GM18951 (cell line): ENCODE results near the gene BTLA.
"Not testable (repeated sequence)": the region's sequence is repeated elsewhere in the genome, so short reads cannot be mapped to it uniquely, and the experiment has no call there.

Experiments used
- POLR2A ChIP-seq: IDR thresholded peaks from 4 replicates; pipeline ENCODE4 v1.6.1; 2011; ENCODE audit warnings: mild to moderate bottlenecking; ENCODE audit not compliant: insufficient read length, insufficient read depth; ENCODE audit errors: extremely low read depth
- in situ Hi-C: fragments of 300-500 bp; cut with MboI; formaldehyde crosslinking; loops from one replicate; pipeline ENCODE4 v1.12.0; 2022; ENCODE audit warnings: low sequenced_read_pairs, mixed read lengths, inconsistent platforms; ENCODE audit not compliant: unreplicated experiment

BTLA gene

GRCh38 chr3:112481302-112481721, 18.0 kb downstream of the BTLA start:
- TF ChIP-seq POLR2A: no peak
- in situ Hi-C loops: no loop called here

GRCh38 chr3:112477891-112478290, 21.4 kb downstream of the BTLA start:
- in situ Hi-C loops: no loop called here
- TF ChIP-seq POLR2A: no peak

DNA sequence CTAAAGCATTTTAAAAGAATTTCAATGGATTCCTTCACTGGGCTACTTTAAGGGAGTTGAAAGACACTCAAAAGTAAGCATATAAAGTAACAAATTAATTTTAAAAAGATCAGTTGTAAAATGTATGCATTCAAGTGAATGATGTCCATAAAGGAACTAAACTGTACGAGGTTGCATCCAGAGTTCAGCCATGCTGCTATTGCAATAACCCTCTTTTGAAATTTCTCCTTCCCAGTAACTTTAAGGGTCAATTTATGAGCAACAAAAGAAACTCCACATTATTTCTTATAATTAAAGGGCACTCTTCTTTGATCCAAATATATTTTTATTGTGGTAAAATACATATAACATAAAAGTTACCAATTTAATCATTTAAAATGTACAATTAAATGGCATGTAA, 22.9 kb downstream of the BTLA start:
- no peak for TF ChIP-seq POLR2A
- in situ Hi-C loops: no loop called here

DNA sequence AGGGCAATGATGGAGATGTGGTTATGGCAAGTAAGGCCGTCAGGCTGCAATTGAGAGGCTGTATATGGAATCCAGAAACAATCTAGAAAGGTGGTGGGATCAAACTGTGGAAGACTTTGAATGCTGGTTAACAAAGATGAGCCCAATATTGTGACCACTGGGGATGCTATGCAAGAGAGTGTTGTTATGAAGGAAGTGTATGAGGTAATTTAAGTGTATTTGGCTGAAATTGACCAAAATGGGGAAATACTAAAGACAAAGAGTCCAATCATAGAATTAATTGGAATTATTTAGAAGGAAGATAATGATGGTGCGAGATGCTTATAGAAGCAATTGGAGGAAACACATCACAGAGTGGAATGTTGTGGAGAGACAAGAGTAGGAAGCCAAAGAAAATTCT, 24.5 kb downstream of the BTLA start:
- in situ Hi-C loops: no loop called here

GRCh38 chr3:112472691-112473090, 26.6 kb downstream of the BTLA start:
- no peak for TF ChIP-seq POLR2A
- in situ Hi-C loops: no loop called here

More for the DNA sequence above, 24.5 kb downstream of the BTLA start:
- TF ChIP-seq POLR2A: no peak

DNA sequence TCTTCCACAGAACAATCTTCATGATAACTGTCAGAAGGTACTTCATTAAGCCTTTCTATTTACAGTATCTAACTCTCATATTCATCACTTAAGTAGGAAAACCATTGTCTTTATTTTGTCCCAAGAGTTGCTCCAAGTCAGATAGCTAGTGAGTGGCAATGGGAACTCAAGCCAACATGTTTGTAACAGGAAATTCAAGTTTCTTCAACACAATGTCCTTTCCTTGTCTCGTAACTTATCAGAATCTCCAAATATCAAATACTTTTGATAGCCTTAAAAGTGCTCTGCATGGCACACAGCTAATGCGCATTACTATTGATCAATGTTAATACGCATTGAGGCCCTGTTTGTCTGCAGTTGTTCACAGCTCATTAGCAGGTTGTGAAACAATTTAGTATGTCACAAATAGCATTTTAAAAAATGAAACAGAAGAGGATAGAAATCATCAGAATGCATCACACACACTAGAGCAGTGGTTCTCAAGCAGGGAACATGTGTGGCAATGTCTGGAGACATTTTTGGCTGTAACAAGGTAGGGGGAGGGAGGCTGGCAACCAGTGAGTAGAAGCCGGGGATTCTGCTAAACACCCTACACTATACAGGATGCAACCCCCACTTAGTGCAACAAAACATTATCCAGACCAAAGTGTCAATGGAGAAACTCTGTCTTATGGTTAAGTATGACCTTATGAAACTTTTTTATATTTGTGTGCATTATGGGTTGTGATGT, 27.5 kb downstream of the BTLA start:
- in situ Hi-C loops: no loop called here
- no peak for TF ChIP-seq POLR2A

DNA sequence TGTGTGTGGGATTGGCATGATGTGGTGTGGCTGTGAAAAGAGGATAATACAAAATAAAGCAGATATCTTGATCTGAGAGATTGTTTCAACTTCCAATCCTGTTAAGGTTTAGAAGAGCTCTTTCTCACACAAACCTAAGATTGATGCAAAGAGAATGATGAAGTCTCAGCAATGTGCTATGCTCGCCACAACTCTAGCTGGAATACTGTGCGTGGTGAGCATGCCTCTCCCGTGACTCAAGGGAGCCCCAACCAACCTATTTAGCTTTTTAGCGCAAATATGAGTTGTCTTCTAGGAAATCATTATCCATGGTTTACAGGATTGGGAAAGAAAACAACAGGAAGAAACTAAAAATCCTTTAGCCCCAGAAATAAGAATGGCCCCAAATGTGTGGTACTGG, 28.5 kb downstream of the BTLA start:
- in situ Hi-C loops: no loop called here
- no peak for TF ChIP-seq POLR2A

DNA sequence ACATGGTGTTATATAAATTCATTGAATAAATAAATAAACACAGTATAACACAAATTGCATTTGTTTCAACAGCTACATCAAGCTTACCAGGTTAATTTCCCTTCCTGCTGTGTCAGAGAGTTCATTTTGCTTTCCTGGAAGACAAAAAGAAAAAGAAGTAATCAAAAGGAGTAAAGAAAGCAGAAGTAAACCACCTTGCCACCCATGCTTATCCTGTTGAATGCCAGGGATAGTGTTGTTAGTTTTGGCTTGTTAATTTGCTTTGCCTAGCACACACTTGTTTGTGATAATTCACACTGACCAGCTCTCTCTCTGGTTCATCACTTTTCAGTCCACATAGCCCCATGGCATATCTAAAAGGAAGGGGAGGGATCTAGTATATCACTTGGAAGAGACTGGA, 29.6 kb downstream of the BTLA start:
- no peak for TF ChIP-seq POLR2A
- in situ Hi-C loops: no loop called here

GRCh38 chr3:112467539-112467938, 31.7 kb downstream of the BTLA start:
- no peak for TF ChIP-seq POLR2A
- in situ Hi-C loops: no loop called here

GRCh38 chr3:112466020-112466419, 33.3 kb downstream of the BTLA start:
- in situ Hi-C loops: no loop called here
- TF ChIP-seq POLR2A: no peak

DNA sequence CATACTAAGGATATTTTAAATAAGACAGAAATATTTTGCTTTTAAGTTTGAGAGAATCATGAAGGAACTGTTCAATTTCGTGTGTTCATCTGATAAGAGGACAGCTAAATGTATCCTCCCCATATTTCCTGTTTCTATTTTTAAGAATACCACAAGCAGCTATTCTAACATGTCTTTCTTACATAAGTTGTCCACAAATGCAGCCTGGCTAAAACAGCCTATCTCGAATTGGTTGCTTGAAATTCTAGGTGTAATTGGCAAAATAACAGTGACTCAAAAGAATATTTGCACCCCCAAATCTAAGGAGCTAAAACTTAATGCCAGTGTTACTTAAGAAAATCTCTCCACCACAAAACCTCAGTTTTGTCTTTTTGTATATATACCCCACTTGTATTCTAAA, 35.0 kb downstream of the BTLA start:
- in situ Hi-C loops: no loop called here
- TF ChIP-seq POLR2A: no peak

DNA sequence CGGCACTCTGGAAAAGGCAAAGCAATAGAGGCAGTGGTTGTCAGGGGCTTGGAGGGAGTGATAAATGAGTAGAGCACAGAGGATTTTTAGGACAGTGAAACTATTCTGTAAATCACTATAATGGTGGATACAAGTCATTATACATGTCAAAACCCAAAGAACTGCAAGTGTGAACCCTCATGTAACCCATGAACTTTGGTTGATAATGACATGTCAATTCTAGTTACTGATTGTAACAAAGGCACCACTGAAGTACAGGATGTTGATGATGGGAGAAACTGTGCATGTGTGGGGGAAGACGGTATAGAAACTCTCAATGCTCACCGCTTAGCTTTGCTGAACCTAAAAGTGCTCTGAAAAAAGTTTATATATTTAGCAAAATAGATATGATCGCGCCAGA, 36.0 kb downstream of the BTLA start:
- in situ Hi-C loops: no loop called here
- TF ChIP-seq POLR2A: no peak

GRCh38 chr3:112461787-112462186, 37.5 kb downstream of the BTLA start:
- in situ Hi-C loops: not testable (repeated sequence)

DNA sequence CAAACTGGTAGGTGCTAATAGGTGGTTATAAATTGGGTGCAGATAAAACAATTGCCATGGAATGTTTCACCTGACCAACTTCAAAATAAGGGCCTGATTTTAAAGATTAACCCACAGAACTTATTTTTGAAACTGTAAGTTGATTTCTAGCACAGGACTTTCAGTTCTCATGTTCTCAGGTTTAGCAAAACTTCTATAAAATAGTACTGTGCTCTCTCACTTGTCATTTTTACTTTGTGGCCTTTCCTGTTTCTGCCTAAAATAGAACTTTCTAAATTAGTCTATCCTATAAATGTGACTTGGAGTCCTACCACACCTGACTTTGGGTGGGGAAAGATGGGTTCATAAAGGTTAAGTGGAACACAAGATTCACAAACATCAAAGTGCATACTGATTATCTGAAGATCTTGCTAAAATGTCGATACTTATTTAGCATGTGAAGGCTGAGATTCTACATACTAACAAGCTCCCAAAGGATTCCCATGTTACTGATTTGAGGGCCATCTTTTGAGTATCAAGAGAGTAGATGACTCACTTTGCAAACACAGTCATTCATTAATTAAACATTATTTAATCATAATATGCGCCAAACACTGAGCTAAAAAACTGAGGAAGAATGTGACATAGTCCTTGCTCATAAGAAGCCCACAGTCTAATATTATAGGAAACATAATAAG, 38.6 kb downstream of the BTLA start:
- TF ChIP-seq POLR2A: no peak
- in situ Hi-C loops: no loop called here
